NCI-H748 (cell line): ENCODE results near the gene SIRPG.
"Not testable (repeated sequence)": the region's sequence is repeated elsewhere in the genome, so short reads cannot be mapped to it uniquely, and the experiment has no call there.

Experiments
- DNase-seq: peaks from one replicate; lab custom pipeline; 2025; ENCODE audit not compliant: unreplicated experiment; lab: John Stamatoyannopoulos, UW

SIRPG gene

GRCh38 chr20:1636621-1637020 lies 21.0 kb downstream of the SIRPG start:
- peak; percentile 18 for DNase-seq

- no peak for DNase-seq
These were observed 22.1 kb downstream of the SIRPG start for GRCh38 chr20:1635291-1635979.

GRCh38 chr20:1633535-1633934 lies 24.0 kb downstream of the SIRPG start:
- DNase-seq, result no peak

- DNase-seq, result no peak
These were observed 25.4 kb downstream of the SIRPG start for GRCh38 chr20:1632178-1632577.

GRCh38 chr20:1631309-1632151 lies 26.0 kb downstream of the SIRPG start:
- no peak for DNase-seq

- DNase-seq, result no peak
These were observed 27.4 kb downstream of the SIRPG start for GRCh38 chr20:1630186-1630585.

GRCh38 chr20:1629321-1629720 lies 28.3 kb downstream of the SIRPG start:
- no peak for DNase-seq

GRCh38 chr20:1628621-1629020 lies 29.0 kb downstream of the SIRPG start:
- no peak for DNase-seq

GRCh38 chr20:1627200-1627550 lies 30.4 kb downstream of the SIRPG start:
- DNase-seq, result no peak

GRCh38 chr20:1626528-1627199 lies 30.9 kb downstream of the SIRPG start:
- no peak for DNase-seq

GRCh38 chr20:1625083-1625690 lies 32.4 kb downstream of the SIRPG start:
- no peak for DNase-seq

GRCh38 chr20:1623501-1624205 lies 33.9 kb downstream of the SIRPG start:
- DNase-seq, result no peak

GRCh38 chr20:1622450-1622849 lies 35.1 kb downstream of the SIRPG start:
- DNase-seq, result no peak

GRCh38 chr20:1621316-1621715 lies 36.3 kb downstream of the SIRPG start:
- DNase-seq, result no peak

GRCh38 chr20:1619861-1620444 lies 37.6 kb downstream of the SIRPG start, which contains the start of gene SIRPB1:
TSS of gene SIRPB1 (minus strand) at chr20:1620009. CDS start at chr20:1619944, 65 bp downstream.
- no peak for DNase-seq

- DNase-seq, result no peak
These were observed 38.5 kb downstream of the SIRPG start for GRCh38 chr20:1618954-1619540.

GRCh38 chr20:1618479-1618878 lies 39.1 kb downstream of the SIRPG start:
- no peak for DNase-seq

GRCh38 chr20:1616858-1617434 lies 40.6 kb downstream of the SIRPG start:
- DNase-seq, result no peak

GRCh38 chr20:1610404-1610803 lies 47.2 kb downstream of the SIRPG start:
- DNase-seq, result not testable (repeated sequence)
